ENCODE results near the gene VMAC. TPM values are rescaled to one million over a fixed set of nuclear protein-coding genes. Genes with fewer than 3 reads are reported as not detected.

Gene VMAC
- total and polyA plus RNA-seq, 2 donors (not counting 3 experiments of a cell fraction or from before 2014, with no cell fraction given) = 4.7 to 6.9 TPM

- ChIA-PET CTCF (no interaction called here), POLR2A (interaction anchor here (0.6 kb wide), 1 partner anchor 18 kb away, joined by 4 read pairs; no protein-coding TSS in a partner anchor)
- Histone ChIP-seq H3K79me2 (ENCODE audit: control insufficient read depth, insufficient read depth, low read length) (no peaks in the 10 kb centered on the region), H3K9me3 (replicated peaks; ENCODE audit: control insufficient read depth, insufficient read depth, low read length) (no peaks in the 10 kb centered on the region), H3K4me3 (replicated peaks in 1 of 3; ENCODE audit: insufficient read depth in 1 of 3, low read depth in 1 of 3, low read length in 3 of 3) (no peak overlapping the region), H3K27me3 (ENCODE audit: control insufficient read depth in 2 of 2, insufficient read depth in 2 of 2, low read length in 2 of 2) (no peaks in the 10 kb centered on the region), H4K20me1 (replicated peaks; ENCODE audit: control insufficient read depth, extremely low read depth, insufficient read depth, low read length) (no peaks in the 10 kb centered on the region), H3K9ac (replicated peaks; ENCODE audit: extremely low read depth, insufficient read depth, low read length) (no peak overlapping the region), H3K4me1 (ENCODE audit: control insufficient read depth, extremely low read depth, insufficient read depth, low read length) (peaks cover 29% of the 10 kb centered on the region), H3K36me3 (ENCODE audit: control insufficient read depth in 2 of 2, extremely low read depth in 1 of 2, insufficient read depth in 2 of 2, low read length in 2 of 2) (peaks cover 13 to 43% of the 10 kb centered on the region in 2 experiments), H2AFZ (ENCODE audit: low read depth, low read length) (no peak overlapping the region), H3K9me1 (replicated peaks; ENCODE audit: control insufficient read depth, extremely low read depth, insufficient read depth, low read length) (no peaks in the 10 kb centered on the region), H3K4me2 (ENCODE audit: insufficient read depth, low read length) (no peak overlapping the region), H3K27ac (ENCODE audit: insufficient read depth, low read depth, low read length) (no peak overlapping the region)
- dilution Hi-C loops (cut with MboI; ENCODE audit: extremely low pct_ligation_motif_present, low sequenced_read_pairs) = no loop called here
- TF ChIP-seq MAX (IDR thresholded peaks at IDR 0.05; ENCODE audit: insufficient read depth, insufficient read length) = no peak
- TF ChIP-seq GATA2 (IDR thresholded peaks at IDR 0.05; ENCODE audit: insufficient read depth, insufficient read length, low read depth, low read length) = no peak
- TF ChIP-seq POLR2A (IDR thresholded peaks at IDR 0.05; ENCODE audit: low read depth, low read length) = no peak
- TF ChIP-seq POLR2AphosphoS5 (IDR thresholded peaks at IDR 0.05; ENCODE audit: insufficient read depth, low read depth, low read length) = no peak
- no peak for TF ChIP-seq CTCF (IDR thresholded peaks at IDR 0.05; ENCODE audit: extremely low read depth in 1 of 2, insufficient read depth in 1 of 2, low read depth in 1 of 2, low read length in 2 of 2)
- no peak for TF ChIP-seq MYC (IDR thresholded peaks at IDR 0.05; ENCODE audit: low read depth, low read length)
- BruUV-seq (replicated peaks) = no TSS peak
- FAIRE-seq = no peak
- intact Hi-C loops (cut with micrococcal nuclease) = no loop called here
- no peak for DNase-seq (ENCODE audit: low read depth, low spot score)
Observed at GRCh38 chr19:5931251-5931650, 26.6 kb downstream of the VMAC start.

- Histone ChIP-seq H3K27me3 (ENCODE audit: control insufficient read depth in 2 of 2, insufficient read depth in 2 of 2, low read length in 2 of 2) (no peaks in the 10 kb centered on the region), H4K20me1 (replicated peaks; ENCODE audit: control insufficient read depth, extremely low read depth, insufficient read depth, low read length) (no peaks in the 10 kb centered on the region), H3K4me1 (ENCODE audit: control insufficient read depth, extremely low read depth, insufficient read depth, low read length) (peaks cover 30% of the 10 kb centered on the region), H3K9me1 (replicated peaks; ENCODE audit: control insufficient read depth, extremely low read depth, insufficient read depth, low read length) (no peaks in the 10 kb centered on the region), H3K9me3 (replicated peaks; ENCODE audit: control insufficient read depth, insufficient read depth, low read length) (no peaks in the 10 kb centered on the region), H3K79me2 (ENCODE audit: control insufficient read depth, insufficient read depth, low read length) (no peaks in the 10 kb centered on the region), H3K27ac (ENCODE audit: insufficient read depth, low read depth, low read length) (no peak overlapping the region), H3K4me3 (replicated peaks in 1 of 3; ENCODE audit: insufficient read depth in 1 of 3, low read depth in 1 of 3, low read length in 3 of 3) (no peak overlapping the region), H3K4me2 (ENCODE audit: insufficient read depth, low read length) (no peak overlapping the region), H2AFZ (ENCODE audit: low read depth, low read length) (no peak overlapping the region), H3K9ac (replicated peaks; ENCODE audit: extremely low read depth, insufficient read depth, low read length) (no peak overlapping the region), H3K36me3 (ENCODE audit: control insufficient read depth in 2 of 2, extremely low read depth in 1 of 2, insufficient read depth in 2 of 2, low read length in 2 of 2) (peaks cover 13 to 35% of the 10 kb centered on the region in 2 experiments)
- intact Hi-C loops (cut with micrococcal nuclease) (no loop called here), dilution Hi-C loops (cut with MboI; ENCODE audit: extremely low pct_ligation_motif_present, low sequenced_read_pairs) (no loop called here)
- POLR2A ChIA-PET = no interaction called here
- DNase-seq (ENCODE audit: low read depth, low spot score) (no peak), FAIRE-seq (no peak)
- CTCF ChIA-PET = no interaction called here
- TF ChIP-seq POLR2A (IDR thresholded peaks at IDR 0.05; ENCODE audit: low read depth, low read length) (no peak), MYC (IDR thresholded peaks at IDR 0.05; ENCODE audit: low read depth, low read length) (no peak), FOS (IDR thresholded peaks at IDR 0.05; ENCODE audit: borderline replicate concordance, insufficient read depth, low read length) (no peak), MAX (IDR thresholded peaks at IDR 0.05; ENCODE audit: insufficient read depth, insufficient read length) (no peak), POLR2AphosphoS5 (IDR thresholded peaks at IDR 0.05; ENCODE audit: insufficient read depth, low read depth, low read length) (no peak), CTCF (IDR thresholded peaks at IDR 0.05; ENCODE audit: extremely low read depth in 1 of 2, insufficient read depth in 1 of 2, low read depth in 1 of 2, low read length in 2 of 2) (no peak), GATA2 (IDR thresholded peaks at IDR 0.05; ENCODE audit: insufficient read depth, insufficient read length, low read depth, low read length) (no peak), EZH2 (IDR thresholded peaks at IDR 0.05; ENCODE audit: borderline replicate concordance, low read depth, low read length, severe bottlenecking) (no peak), JUN (IDR thresholded peaks at IDR 0.05; ENCODE audit: borderline replicate concordance, insufficient read depth, insufficient read length, low read depth) (no peak)
- no TSS peak for BruUV-seq (replicated peaks)
Observed at GRCh38 chr19:5932146-5932545, 27.5 kb downstream of the VMAC start.
